H1 (cell line): ENCODE results near the gene CIAO2B.

Source experiments
- ASH2L ChIP-seq: fragments of 200-600, 300-600 bp; sonication (generic); IDR thresholded peaks from one replicate; pipeline ENCODE4 v1.7.1; 2017; ENCODE audit warnings: low read length
- BACH1 ChIP-seq: IDR thresholded peaks from 2 replicates; pipeline ENCODE4 v1.6.1; 2012; ENCODE audit warnings: low read length, improper control_type of control experiment
- EZH2 ChIP-seq: fragments of 200-600 bp; sonication (generic); IDR thresholded peaks from 2 replicates; pipeline ENCODE4 v1.7.1; 2012; ENCODE audit warnings: low read depth, mild to moderate bottlenecking, moderate library complexity, low read length, inconsistent platforms; ENCODE audit not compliant: severe bottlenecking
- POLR2A ChIP-seq, 2 experiments: IDR thresholded peaks; 1 replicate in 1 of 2; 2 replicates in 1 of 2; pipeline ENCODE4 v1.6.1; 2011; ENCODE audit warnings: low read depth in 2 of 2, low read length in 2 of 2, mild to moderate bottlenecking in 2 of 2; ENCODE audit errors: control extremely low read depth in 1 of 2
- SIN3A ChIP-seq, 2 experiments: IDR thresholded peaks in 1 of 2; conservative IDR thresholded peaks in 1 of 2; 2 replicates each; pipeline ENCODE4 v1.6.1; 2011 to 2012; ENCODE audit warnings: low read length in 2 of 2, improper control_type of control experiment in 1 of 2, low read depth in 1 of 2, mild to moderate bottlenecking in 1 of 2
- SRF ChIP-seq: IDR thresholded peaks from 2 replicates; pipeline ENCODE4 v1.6.1; 2011; ENCODE audit warnings: mild to moderate bottlenecking, low read depth, low read length, moderate library complexity
- TF ChIP-seq, protein P1 (sequence below), 3 experiments: IDR thresholded peaks; 1 replicate in 2 of 3; 2 replicates in 1 of 3; pipeline versions ENCODE4 v1.5.1 to v1.6.1; 2011; ENCODE audit warnings: low read length in 3 of 3, mild to moderate bottlenecking in 3 of 3, inconsistent platforms in 2 of 3, low read depth in 1 of 3, moderate library complexity in 1 of 3; ENCODE audit not compliant: insufficient read depth in 1 of 3; ENCODE audit errors: control extremely low read depth in 1 of 3

DNA sequence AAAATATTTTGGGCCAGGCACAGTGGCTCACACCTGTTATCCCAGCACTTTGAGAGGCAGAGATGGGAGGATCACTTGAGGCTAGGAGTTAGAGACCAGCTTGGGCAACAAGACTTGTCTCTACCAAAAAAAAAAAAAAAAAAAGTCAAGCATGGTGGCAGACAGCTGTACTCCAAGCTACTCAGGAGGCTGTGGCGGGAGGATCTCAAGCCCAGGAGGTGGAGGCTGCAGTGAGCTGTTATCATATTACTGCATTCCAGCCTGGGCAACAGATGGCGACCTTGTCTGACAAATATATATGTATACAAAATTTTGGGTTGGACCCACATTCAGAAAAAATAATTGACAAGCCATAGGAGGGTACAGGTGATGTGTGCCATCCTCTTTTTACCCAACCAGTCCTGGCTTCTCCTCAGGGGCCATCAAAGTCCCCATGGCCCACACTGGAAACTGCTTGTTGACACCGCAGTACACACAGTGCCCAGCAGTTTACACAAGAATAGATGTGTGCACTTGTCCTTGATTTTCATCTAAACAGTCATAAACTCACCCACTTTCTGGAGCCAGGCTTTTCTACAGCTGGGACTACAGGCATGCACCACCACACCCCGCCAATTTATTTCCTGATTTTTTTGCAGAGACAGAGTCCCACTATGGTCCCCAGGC, 2.8 kb upstream of the CIAO2B start:
- TF ChIP-seq, protein P1, sequence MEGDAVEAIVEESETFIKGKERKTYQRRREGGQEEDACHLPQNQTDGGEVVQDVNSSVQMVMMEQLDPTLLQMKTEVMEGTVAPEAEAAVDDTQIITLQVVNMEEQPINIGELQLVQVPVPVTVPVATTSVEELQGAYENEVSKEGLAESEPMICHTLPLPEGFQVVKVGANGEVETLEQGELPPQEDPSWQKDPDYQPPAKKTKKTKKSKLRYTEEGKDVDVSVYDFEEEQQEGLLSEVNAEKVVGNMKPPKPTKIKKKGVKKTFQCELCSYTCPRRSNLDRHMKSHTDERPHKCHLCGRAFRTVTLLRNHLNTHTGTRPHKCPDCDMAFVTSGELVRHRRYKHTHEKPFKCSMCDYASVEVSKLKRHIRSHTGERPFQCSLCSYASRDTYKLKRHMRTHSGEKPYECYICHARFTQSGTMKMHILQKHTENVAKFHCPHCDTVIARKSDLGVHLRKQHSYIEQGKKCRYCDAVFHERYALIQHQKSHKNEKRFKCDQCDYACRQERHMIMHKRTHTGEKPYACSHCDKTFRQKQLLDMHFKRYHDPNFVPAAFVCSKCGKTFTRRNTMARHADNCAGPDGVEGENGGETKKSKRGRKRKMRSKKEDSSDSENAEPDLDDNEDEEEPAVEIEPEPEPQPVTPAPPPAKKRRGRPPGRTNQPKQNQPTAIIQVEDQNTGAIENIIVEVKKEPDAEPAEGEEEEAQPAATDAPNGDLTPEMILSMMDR (IDR thresholded peaks at IDR 0.05; ENCODE audit: control extremely low read depth in 1 of 3, insufficient read depth in 1 of 3, low read depth in 1 of 3, low read length in 3 of 3): no peak
- TF ChIP-seq POLR2A (IDR thresholded peaks at IDR 0.05; ENCODE audit: control extremely low read depth in 1 of 2, low read depth in 2 of 2, low read length in 2 of 2): no peak
- TF ChIP-seq ASH2L: no peak
- no peak for TF ChIP-seq SRF
- no peak for TF ChIP-seq EZH2
- TF ChIP-seq SIN3A (conservative IDR thresholded peaks at IDR 0.05 in 1 of 2, IDR thresholded peaks at IDR 0.05 in 1 of 2; ENCODE audit: low read depth in 1 of 2, low read length in 2 of 2): no peak
- TF ChIP-seq BACH1: no peak
